ENCODE results near the gene PDE7B.

PDE7B gene

GRCh38 chr6:135890876-135891275 is 39.4 kb downstream of the PDE7B start:
- no peak for DNase-seq (ENCODE audit: low read depth)

- no peak for DNase-seq (ENCODE audit: low read depth)
Observed at GRCh38 chr6:135891710-135892109, 40.2 kb downstream of the PDE7B start.

- DNase-seq (ENCODE audit: low read depth): no peak
Observed at GRCh38 chr6:135895231-135895911, 43.9 kb downstream of the PDE7B start.

- no peak for DNase-seq (ENCODE audit: low read depth)
Observed at GRCh38 chr6:135897087-135897486, 45.6 kb downstream of the PDE7B start.

- no peak for DNase-seq (ENCODE audit: low read depth)
Observed at GRCh38 chr6:135901774-135902524, 50.4 kb downstream of the PDE7B start.

GRCh38 chr6:135902756-135903331 is 51.3 kb downstream of the PDE7B start:
- DNase-seq (ENCODE audit: low read depth): no peak

GRCh38 chr6:135904666-135905065 is 53.2 kb downstream of the PDE7B start:
- no peak for DNase-seq (ENCODE audit: low read depth)

- DNase-seq (ENCODE audit: low read depth): no peak
Observed at GRCh38 chr6:135905604-135906300, 54.3 kb downstream of the PDE7B start.

GRCh38 chr6:135906542-135906941 is 55.0 kb downstream of the PDE7B start:
- DNase-seq (ENCODE audit: low read depth): no peak

- no peak for DNase-seq (ENCODE audit: low read depth)
Observed at GRCh38 chr6:135906972-135907465, 55.5 kb downstream of the PDE7B start.

- DNase-seq (ENCODE audit: low read depth): peak; percentile 31
Observed at GRCh38 chr6:135909737-135910387, 58.4 kb downstream of the PDE7B start.

GRCh38 chr6:135910790-135911618 is 59.5 kb downstream of the PDE7B start:
- no peak for DNase-seq (ENCODE audit: low read depth)

GRCh38 chr6:135913785-135914184 is 62.3 kb downstream of the PDE7B start:
- no peak for DNase-seq (ENCODE audit: low read depth)

- no peak for DNase-seq (ENCODE audit: low read depth)
Observed at GRCh38 chr6:135919026-135919425, 67.5 kb downstream of the PDE7B start.

- DNase-seq (ENCODE audit: low read depth): no peak
Observed at GRCh38 chr6:135920689-135921088, 69.2 kb downstream of the PDE7B start.

GRCh38 chr6:135921188-135921587 is 69.7 kb downstream of the PDE7B start:
- no peak for DNase-seq (ENCODE audit: low read depth)

GRCh38 chr6:135922174-135922573 is 70.7 kb downstream of the PDE7B start:
- DNase-seq (ENCODE audit: low read depth): no peak

GRCh38 chr6:135922746-135923145 is 71.2 kb downstream of the PDE7B start:
- DNase-seq (ENCODE audit: low read depth): no peak

- DNase-seq (ENCODE audit: low read depth): no peak
Observed at GRCh38 chr6:135932651-135933050, 81.2 kb downstream of the PDE7B start.

- no peak for DNase-seq (ENCODE audit: low read depth)
Observed at GRCh38 chr6:135935941-135936601, 84.6 kb downstream of the PDE7B start.

- DNase-seq (ENCODE audit: low read depth): no peak
Observed at GRCh38 chr6:135936606-135937005, 85.1 kb downstream of the PDE7B start.
